Jurkat, Clone E6-1 (cell line): ENCODE data around the gene ABHD5.
"Not testable (repeated sequence)": the region's sequence is repeated elsewhere in the genome, so short reads cannot be mapped to it uniquely, and the experiment has no call there.

Experiments
- DNase-seq: peaks from one replicate; pipeline ENCODE4 v3.0.0-alpha.2; 2011; ENCODE audit warnings: low read depth, low spot score
- H3K4me3 ChIP-seq: 2 replicates; pipeline ENCODE4 v1.5.1; 2011; ENCODE audit warnings: mild to moderate bottlenecking, low read length, control low read depth, moderate library complexity

ABHD5 gene

DNA sequence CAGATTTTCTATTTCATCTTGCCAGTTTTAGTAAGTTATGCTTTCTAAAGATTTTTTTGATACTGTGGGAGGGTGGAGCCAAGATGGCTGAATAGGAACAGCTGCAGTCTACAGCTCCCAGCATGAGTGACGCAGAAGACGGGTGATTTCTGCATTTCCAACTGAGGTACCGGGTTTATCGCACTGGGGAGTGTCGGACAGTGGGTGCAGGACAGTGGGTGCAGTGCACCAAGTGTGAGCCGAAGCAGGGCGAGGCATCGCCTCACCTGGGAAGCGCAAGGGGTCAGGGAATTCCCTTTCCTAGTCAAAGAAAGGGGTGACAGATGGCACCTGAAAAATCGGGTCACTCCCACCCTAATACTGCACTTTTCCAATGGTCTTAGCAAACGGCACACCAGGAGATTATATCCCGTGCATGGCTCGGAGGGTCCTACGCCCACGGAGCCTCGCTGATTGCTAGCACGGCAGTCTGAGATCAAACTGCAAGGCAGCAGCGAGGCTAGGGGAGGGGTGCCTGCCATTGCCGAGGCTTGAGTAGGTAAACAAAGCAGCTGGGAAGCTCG lies 11.8 kb upstream of the ABHD5 start:
- not testable (repeated sequence) for DNase-seq, H3K4me3 ChIP-seq

GRCh38 chr3:43680857-43681256 lies 9.9 kb upstream of the ABHD5 start:
- not testable (repeated sequence) for H3K4me3 ChIP-seq

GRCh38 chr3:43684944-43685343 lies 5.8 kb upstream of the ABHD5 start:
- H3K4me3 ChIP-seq: no peak overlapping the region
- DNase-seq: no peak

More at GRCh38 chr3:43680857-43681256, 9.9 kb upstream of the ABHD5 start:
- not testable (repeated sequence) for DNase-seq

DNA sequence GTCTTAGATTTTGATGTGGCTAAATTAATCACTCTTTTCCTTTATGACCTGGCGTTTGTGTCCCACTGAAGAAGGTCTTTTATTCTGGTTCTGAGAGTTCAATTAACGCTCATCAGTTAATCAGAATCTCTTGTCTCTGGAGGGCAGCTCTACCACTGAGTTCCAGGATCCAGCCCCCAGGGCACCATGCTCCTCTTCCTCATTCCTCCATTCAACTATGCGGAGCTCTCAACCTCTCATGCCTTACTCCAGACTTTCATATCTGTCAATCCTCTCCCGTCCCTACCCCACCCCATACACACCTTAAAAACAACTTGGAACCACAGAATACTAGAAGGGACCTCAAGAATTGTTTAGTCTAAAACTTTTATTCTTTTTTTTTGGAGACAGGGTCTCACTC lies 4.8 kb upstream of the ABHD5 start:
- no peak overlapping the region for H3K4me3 ChIP-seq
- DNase-seq: no peak

- DNase-seq: no peak
- H3K4me3 ChIP-seq: no peak overlapping the region
These were observed 4.4 kb upstream of the ABHD5 start for GRCh38 chr3:43686333-43686699.

DNA sequence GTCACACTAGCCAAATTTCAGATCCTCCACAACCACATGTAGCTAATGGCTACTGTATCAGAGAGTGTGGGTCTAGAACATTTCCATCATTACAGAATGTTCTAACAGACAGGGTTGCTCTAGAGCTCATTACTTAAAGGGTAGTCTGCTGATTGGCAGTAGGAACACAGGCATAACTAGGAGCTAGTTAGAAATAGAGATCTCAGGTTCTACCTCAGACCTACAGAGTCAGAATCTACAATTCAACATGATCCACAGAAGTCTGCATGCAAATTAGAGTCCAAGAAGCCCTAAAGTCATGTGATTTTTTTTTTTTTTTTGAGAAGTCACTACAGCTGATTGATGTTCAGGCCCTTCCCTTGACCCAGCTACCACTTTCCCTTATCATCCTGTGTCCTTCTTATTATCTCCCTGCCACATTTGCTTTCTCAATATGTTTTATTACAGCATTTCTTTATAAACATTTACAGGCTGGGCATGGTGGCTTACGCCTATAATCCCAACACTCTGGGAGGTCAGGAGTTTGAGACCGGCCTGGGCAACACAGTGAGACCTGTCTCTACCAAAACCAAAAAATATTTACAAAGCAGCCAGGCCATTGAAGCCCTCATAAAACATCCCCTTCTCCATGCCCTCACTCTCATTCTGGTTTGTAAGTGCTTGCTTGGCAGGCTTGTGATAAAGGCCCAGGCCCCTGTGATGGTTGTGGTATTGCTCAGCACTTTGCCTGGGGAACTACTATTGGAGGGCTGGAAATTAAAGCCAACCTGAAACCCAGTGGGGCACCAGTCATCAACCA lies 3.8 kb upstream of the ABHD5 start:
- DNase-seq: no peak
- H3K4me3 ChIP-seq: no peak overlapping the region

GRCh38 chr3:43687499-43687811 lies 3.3 kb upstream of the ABHD5 start:
- no peak overlapping the region for H3K4me3 ChIP-seq

GRCh38 chr3:43688245-43688650 lies 2.5 kb upstream of the ABHD5 start:
- no peak for DNase-seq
- H3K4me3 ChIP-seq: no peak overlapping the region

More at GRCh38 chr3:43687499-43687811, 3.3 kb upstream of the ABHD5 start:
- DNase-seq: no peak

DNA sequence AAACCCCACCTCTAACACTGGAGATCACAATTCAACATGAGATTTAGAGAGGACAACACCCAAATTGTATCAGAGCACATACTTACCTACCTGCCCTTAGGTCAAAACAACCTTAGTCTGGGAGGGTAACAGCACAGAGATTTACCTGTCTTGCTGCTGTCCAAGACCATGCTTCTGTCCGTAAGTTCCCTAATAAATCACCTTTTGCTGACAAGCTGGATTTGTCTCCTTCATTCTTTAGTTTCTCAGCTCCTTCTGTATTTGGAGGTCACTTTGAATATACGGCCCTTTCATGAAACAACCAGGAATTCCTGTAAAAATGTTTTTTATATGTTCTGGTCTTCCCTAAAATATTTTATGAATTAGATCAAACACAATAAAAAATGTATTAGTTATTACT lies 1.6 kb upstream of the ABHD5 start:
- DNase-seq: no peak
- H3K4me3 ChIP-seq: no peak overlapping the region

DNA sequence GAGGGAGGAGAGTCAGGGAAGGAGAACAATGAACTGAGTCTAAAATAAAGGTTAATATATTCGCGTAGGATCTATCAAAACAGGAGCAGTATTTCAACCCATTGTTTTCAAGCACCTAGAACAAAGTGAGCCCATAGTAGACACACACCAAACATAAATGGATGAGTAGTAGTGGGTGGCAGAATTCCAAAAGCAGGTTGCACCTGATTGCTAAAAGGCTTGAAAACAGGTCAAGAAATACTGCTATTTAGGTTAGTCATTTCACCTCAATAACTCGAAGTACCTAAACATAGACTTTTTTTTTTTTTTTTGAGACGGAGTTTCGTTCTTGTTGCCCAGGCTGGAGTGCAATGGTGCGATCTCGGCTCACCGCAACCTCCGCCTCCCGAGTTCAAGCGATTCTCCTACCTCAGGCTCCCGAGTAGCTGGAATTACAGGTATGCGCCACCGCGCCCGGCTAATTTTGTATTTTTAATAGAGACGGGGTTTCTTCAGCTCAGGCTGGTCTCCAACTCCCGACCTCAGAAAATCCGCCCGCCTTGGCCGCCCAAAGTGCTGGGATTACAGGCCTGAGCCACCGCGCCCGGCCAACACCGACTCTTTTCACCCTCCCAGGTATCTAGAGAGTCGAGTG lies 855 bp upstream of the ABHD5 start:
- no peak for DNase-seq
- H3K4me3 ChIP-seq: peak overlapping the region; percentile 60

DNA sequence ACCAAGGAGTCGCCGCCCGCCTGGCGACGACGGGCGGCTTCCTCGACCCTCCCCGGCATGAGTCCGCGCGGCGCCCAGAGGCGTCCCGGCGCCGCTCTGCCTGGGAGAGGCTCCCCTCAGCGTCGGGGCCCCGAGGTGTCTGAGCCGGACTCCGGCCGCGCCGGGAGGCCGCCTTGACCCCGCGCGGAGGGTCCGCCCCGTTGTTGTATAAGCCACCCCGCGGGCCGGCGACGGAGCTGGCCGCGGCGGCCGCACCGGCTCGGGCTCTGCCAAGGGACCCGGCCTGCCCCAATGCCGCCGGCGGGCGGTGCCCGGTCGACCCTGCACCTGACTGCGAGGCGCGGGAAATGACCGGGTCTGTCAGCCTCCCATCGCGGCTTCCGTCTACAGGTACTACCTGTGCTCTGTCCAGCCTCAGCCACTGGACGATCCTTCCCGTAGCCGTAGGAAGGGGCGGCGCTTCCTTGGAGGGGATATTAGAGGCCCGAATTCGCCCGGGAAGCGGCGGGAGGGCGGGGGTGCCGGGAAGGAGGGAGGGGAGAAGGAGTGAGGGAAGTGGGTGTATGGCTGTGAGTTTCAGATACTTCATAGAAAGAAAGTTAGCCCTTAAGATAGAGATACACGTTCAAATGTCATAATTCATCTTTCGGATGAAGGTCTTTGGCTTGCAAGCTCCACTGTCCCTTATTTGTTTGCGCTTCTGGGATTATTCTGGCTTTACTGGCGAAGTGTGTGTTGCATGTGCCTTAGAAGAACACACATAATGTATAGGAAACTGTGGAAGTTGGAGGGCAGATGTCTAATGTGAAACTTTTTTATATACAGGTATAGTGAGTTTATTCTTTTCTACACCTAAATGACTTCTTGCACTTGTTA lies 620 bp downstream of the ABHD5 start:
- no peak for DNase-seq
- peak overlapping the region; percentile 70 for H3K4me3 ChIP-seq

GRCh38 chr3:43692085-43692855 lies 1.5 kb downstream of the ABHD5 start:
- H3K4me3 ChIP-seq: peak overlapping the region; percentile 70
- DNase-seq: no peak

DNA sequence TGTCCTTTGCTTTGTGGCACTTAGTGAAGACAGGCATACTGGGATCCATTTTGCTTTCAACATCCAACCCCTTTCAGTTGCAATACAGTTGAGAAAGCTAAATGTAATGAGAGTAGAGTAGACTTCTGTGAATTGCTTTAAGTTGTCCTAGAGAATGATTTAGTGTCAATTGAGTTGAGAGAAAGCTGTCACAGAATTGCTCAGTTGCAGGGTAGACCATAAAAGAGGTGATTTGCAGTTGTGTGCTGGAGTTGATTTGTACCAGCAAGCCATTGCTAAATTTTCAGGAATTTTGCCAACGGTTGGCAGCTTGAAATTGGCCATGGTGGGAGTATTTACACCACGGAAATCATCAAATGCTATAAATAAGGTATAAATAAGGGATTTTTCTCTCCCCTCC lies 2.2 kb downstream of the ABHD5 start:
- DNase-seq: no peak
- no peak overlapping the region for H3K4me3 ChIP-seq

DNA sequence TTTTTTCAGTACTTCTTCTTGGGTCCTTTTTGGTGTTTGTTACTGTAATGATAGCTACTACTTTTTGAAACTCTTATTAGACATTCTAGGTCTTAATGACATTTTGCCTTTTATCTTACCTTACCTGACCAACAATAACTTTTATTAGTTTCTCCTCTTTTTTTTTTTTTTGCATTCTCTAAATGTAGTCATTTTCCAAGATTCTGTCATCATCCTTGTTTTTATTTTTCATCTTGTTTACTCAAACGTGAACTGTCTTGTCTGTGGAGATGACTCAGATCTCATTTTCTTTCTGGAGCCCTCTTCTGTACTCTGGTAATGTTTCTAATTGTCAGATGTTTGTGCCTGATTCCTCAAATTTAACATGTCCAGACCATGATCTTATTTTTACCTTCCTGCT lies 2.9 kb downstream of the ABHD5 start:
- DNase-seq: no peak
- no peak overlapping the region for H3K4me3 ChIP-seq

DNA sequence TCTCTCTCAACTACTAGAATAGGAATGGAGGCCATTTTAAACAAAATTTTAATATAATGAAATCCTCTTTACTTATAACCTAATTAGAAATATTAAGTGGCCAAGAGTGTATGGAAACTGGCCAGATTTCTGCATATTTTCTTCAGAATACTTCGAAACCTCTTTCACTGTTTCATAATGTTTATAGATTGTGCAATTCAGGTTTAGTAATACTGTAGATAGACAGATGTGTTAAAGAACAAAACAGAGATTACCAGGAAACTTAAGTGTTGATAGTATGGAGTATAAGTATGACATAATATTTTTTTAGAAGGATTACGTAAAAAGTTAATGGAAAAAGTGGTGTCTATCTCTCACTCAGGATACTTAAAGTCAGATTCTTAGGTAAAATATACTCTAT lies 4.7 kb downstream of the ABHD5 start:
- no peak for DNase-seq
- H3K4me3 ChIP-seq: no peak overlapping the region

GRCh38 chr3:43695863-43696262 lies 5.1 kb downstream of the ABHD5 start:
- DNase-seq: no peak
- no peak overlapping the region for H3K4me3 ChIP-seq

GRCh38 chr3:43696441-43696840 lies 5.7 kb downstream of the ABHD5 start:
- no peak for DNase-seq
- no peak overlapping the region for H3K4me3 ChIP-seq

GRCh38 chr3:43696881-43697280 lies 6.1 kb downstream of the ABHD5 start:
- no peak for DNase-seq
- H3K4me3 ChIP-seq: no peak overlapping the region

DNA sequence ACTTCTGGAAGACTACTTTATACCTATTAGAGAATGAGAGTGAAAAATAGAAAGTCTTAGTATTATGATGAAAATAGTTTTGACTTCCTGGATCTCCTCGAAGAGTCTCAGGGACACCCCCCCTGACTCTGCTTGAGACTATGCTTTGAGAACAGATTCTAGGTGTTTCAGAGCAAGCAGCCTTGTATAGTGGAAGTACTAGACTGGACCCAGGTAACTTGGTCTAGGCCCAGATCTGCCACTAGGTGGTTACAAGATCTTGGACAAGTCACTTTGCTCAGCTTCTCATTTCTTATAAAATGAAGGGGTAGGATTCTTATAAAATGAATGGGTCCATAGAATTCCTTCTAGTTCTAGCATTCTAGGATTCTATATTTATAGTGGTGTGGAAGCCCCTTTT lies 9.1 kb downstream of the ABHD5 start:
- no peak overlapping the region for H3K4me3 ChIP-seq
- DNase-seq: peak; percentile 25
